Measurements from ENCODE around the gene FOXJ3. TPM values are rescaled to one million over a fixed set of nuclear protein-coding genes. Genes with fewer than 3 reads are reported as not detected.

The FOXJ3 gene
- total and polyA plus RNA-seq, 2 donors (not counting 1 experiment from before 2014, with no cell fraction given): 22.6 to 29.5 TPM

DNA sequence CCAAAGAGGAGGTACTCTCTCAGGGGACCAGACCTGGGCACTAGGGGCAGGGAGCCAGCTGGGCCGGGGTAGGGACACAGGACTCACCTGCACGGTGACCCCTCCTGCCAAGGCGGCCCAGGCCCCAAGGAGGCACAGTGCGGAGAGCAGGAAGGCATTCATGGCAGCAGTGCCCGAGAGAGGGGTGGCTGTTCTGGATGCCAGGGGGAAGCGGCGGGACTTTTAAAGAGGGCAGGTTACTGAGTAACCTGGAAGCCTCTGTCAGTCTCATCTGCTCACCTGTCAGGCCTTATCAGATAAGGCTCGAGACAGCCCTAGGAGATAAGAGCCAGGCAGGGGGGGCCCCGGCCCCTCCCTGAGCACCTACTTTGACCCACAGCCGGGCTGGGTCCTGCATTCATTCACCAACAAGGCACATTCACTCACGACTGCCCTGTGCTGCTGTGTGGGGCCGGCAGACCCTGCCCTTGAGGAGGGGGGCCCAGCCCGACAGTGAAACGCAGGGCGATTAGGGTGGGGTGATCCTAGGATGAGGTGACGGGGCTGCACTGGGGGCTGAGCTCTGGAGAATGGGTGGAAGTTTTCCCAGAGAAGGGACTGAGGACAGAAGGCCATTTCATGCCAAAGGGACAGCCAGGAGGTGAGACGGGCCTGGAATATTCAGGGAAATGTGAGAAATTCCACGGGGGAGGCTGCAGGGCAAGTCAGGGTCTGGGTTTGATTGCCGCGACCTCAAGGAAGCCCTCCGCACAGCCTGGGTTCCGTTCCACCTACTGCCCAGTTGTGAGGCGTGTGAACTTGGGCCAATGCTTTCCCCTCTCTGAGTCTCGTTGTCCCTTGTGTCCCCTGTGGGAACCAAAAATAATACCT is 170.2 kb downstream of the FOXJ3 start, which contains the start of gene GUCA2A:
Gene GUCA2A, minus strand, starts transcription at position 195 of the 870 bp plus-strand sequence. Its CDS starts 33 bp downstream, at position 162.
- H3K36me3 ChIP-seq (ENCODE audit: control insufficient read depth, insufficient read depth, low read length): no peaks in the 10 kb centered on the region
- H3K9ac ChIP-seq (ENCODE audit: insufficient read depth, low read length): no peak within 1 kb of the TSS
- H3K9me3 ChIP-seq (ENCODE audit: control insufficient read depth, insufficient read depth, low read depth, low read length): no peaks in the 10 kb centered on the region
- H3K27me3 ChIP-seq (ENCODE audit: control insufficient read depth, insufficient read depth, low read length): no peaks in the 10 kb centered on the region
- no peaks in the 10 kb centered on the region for H3K4me1 ChIP-seq (ENCODE audit: control insufficient read depth, extremely low read depth, insufficient read depth, low read length)
- H2AFZ ChIP-seq (ENCODE audit: low read length): no peak within 1 kb of the TSS
- H3K27ac ChIP-seq (ENCODE audit: insufficient read depth, low read length): no peak within 1 kb of the TSS
- no peak for DNase-seq (ENCODE audit: low read depth in 2 of 2)
- no peak for TF ChIP-seq EZH2 (IDR thresholded peaks at IDR 0.05; ENCODE audit: low read length, missing control alignments)
- no peak for TF ChIP-seq CTCF (conservative IDR thresholded peaks at IDR 0.05 in 1 of 2, IDR thresholded peaks at IDR 0.05 in 1 of 2; ENCODE audit: low read depth in 1 of 2, low read length in 2 of 2)
- H4K20me1 ChIP-seq (ENCODE audit: control insufficient read depth, extremely low read depth, insufficient read depth, low read length): no peaks in the 10 kb centered on the region
- no peak within 1 kb of the TSS for H3K4me3 ChIP-seq (replicated peaks in 1 of 4; ENCODE audit: control extremely low read depth in 1 of 4, insufficient read depth in 1 of 4, low read depth in 3 of 4, low read length in 4 of 4)
- no peaks in the 10 kb centered on the region for H3K79me2 ChIP-seq (ENCODE audit: control insufficient read depth, insufficient read depth, low read length)
- no peak within 1 kb of the TSS for H3K4me2 ChIP-seq (ENCODE audit: extremely low read depth, insufficient read depth, low read length)

- Histone ChIP-seq H2AFZ (ENCODE audit: low read length) (no peak overlapping the region), H3K9me3 (ENCODE audit: control insufficient read depth, insufficient read depth, low read depth, low read length) (no peaks in the 10 kb centered on the region), H3K9ac (ENCODE audit: insufficient read depth, low read length) (no peak overlapping the region), H4K20me1 (ENCODE audit: control insufficient read depth, extremely low read depth, insufficient read depth, low read length) (no peaks in the 10 kb centered on the region), H3K27ac (ENCODE audit: insufficient read depth, low read length) (no peak overlapping the region), H3K79me2 (ENCODE audit: control insufficient read depth, insufficient read depth, low read length) (no peaks in the 10 kb centered on the region), H3K4me3 (replicated peaks in 1 of 4; ENCODE audit: control extremely low read depth in 1 of 4, insufficient read depth in 1 of 4, low read depth in 3 of 4, low read length in 4 of 4) (no peak overlapping the region), H3K36me3 (ENCODE audit: control insufficient read depth, insufficient read depth, low read length) (no peaks in the 10 kb centered on the region), H3K4me1 (ENCODE audit: control insufficient read depth, extremely low read depth, insufficient read depth, low read length) (no peaks in the 10 kb centered on the region), H3K4me2 (ENCODE audit: extremely low read depth, insufficient read depth, low read length) (no peak overlapping the region), H3K27me3 (ENCODE audit: control insufficient read depth, insufficient read depth, low read length) (no peaks in the 10 kb centered on the region)
- no peak for DNase-seq (ENCODE audit: low read depth in 2 of 2)
- TF ChIP-seq EZH2 (IDR thresholded peaks at IDR 0.05; ENCODE audit: low read length, missing control alignments) (no peak), CTCF (conservative IDR thresholded peaks at IDR 0.05 in 1 of 2, IDR thresholded peaks at IDR 0.05 in 1 of 2; ENCODE audit: low read depth in 1 of 2, low read length in 2 of 2) (no peak)
Observed at GRCh38 chr1:42163536-42164503, 171.2 kb downstream of the FOXJ3 start.

DNA sequence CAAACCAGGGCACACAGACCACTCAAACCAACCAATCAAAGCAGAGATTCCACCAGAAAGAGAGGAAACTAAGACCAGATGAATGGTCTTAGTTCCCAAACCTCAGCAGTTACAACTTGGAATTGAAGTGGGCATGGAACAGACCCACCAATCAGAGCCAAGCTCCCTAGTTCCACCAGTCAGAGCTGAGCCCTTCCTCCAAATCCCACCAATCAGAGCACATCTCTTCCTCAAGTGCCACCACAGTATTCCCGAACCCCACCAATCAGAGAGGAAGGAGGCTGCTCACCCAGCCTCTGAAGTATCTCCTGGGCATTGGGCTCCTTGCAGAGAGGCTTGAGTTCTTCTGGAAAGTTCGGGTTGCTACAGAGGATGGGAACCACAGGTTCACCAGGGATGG is 171.9 kb downstream of the FOXJ3 start:
- no peak for TF ChIP-seq CTCF (conservative IDR thresholded peaks at IDR 0.05 in 1 of 2, IDR thresholded peaks at IDR 0.05 in 1 of 2; ENCODE audit: low read depth in 1 of 2, low read length in 2 of 2)
- TF ChIP-seq EZH2 (IDR thresholded peaks at IDR 0.05; ENCODE audit: low read length, missing control alignments): no peak
- H3K9me3 ChIP-seq (ENCODE audit: control insufficient read depth, insufficient read depth, low read depth, low read length): no peaks in the 10 kb centered on the region
- H3K4me1 ChIP-seq (ENCODE audit: control insufficient read depth, extremely low read depth, insufficient read depth, low read length): no peaks in the 10 kb centered on the region
- no peak overlapping the region for H3K27ac ChIP-seq (ENCODE audit: insufficient read depth, low read length)
- H3K27me3 ChIP-seq (ENCODE audit: control insufficient read depth, insufficient read depth, low read length): no peaks in the 10 kb centered on the region
- no peaks in the 10 kb centered on the region for H4K20me1 ChIP-seq (ENCODE audit: control insufficient read depth, extremely low read depth, insufficient read depth, low read length)
- no peak overlapping the region for H3K4me2 ChIP-seq (ENCODE audit: extremely low read depth, insufficient read depth, low read length)
- no peak overlapping the region for H3K4me3 ChIP-seq (replicated peaks in 1 of 4; ENCODE audit: control extremely low read depth in 1 of 4, insufficient read depth in 1 of 4, low read depth in 3 of 4, low read length in 4 of 4)
- no peak for DNase-seq (ENCODE audit: low read depth in 2 of 2)
- no peak overlapping the region for H2AFZ ChIP-seq (ENCODE audit: low read length)
- no peaks in the 10 kb centered on the region for H3K79me2 ChIP-seq (ENCODE audit: control insufficient read depth, insufficient read depth, low read length)
- no peak overlapping the region for H3K9ac ChIP-seq (ENCODE audit: insufficient read depth, low read length)
- no peaks in the 10 kb centered on the region for H3K36me3 ChIP-seq (ENCODE audit: control insufficient read depth, insufficient read depth, low read length)
